ENCODE results near the gene TTC5. TPM values are rescaled to one million over a fixed set of nuclear protein-coding genes. Genes with fewer than 3 reads are reported as not detected.
"Not testable (repeated sequence)": the region's sequence is repeated elsewhere in the genome, so short reads cannot be mapped to it uniquely, and the experiment has no call there.

TTC5 gene
- polyA plus RNA-seq, 1 donor (not counting 4 experiments of a cell fraction or from before 2014, with no cell fraction given): 19.2 TPM

GRCh38 chr14:20274062-20274461 is 31.7 kb downstream of the TTC5 start:
- DNase-seq (ENCODE audit: low read depth, low spot score) (no peak), FAIRE-seq (no peak)
- no peaks in the 10 kb centered on the region for H3K4me1 ChIP-seq (ENCODE audit: control insufficient read depth, extremely low read depth, insufficient read depth, low read length)
- H3K79me2 ChIP-seq (ENCODE audit: control insufficient read depth, insufficient read depth, low read length): no peaks in the 10 kb centered on the region
- H3K9ac ChIP-seq (ENCODE audit: control insufficient read depth, extremely low read depth, insufficient read depth, low read length): no peak overlapping the region
- H3K9me3 ChIP-seq (ENCODE audit: control insufficient read depth, low read depth, low read length): peaks cover 2% of the 10 kb centered on the region
- H3K27ac ChIP-seq (ENCODE audit: control insufficient read depth, insufficient read depth, low read length): no peak overlapping the region
- dilution Hi-C loops (cut with MboI; ENCODE audit: extremely low pct_ligation_motif_present, low sequenced_read_pairs): no loop called here
- no peaks in the 10 kb centered on the region for H3K27me3 ChIP-seq (ENCODE audit: control insufficient read depth, extremely low read depth, insufficient read depth, low read length)
- H3K9me1 ChIP-seq (ENCODE audit: control insufficient read depth, extremely low read depth, insufficient read depth, low read length): no peaks in the 10 kb centered on the region
- no peaks in the 10 kb centered on the region for H4K20me1 ChIP-seq (ENCODE audit: control insufficient read depth, extremely low read depth, insufficient read depth, low read length)
- no peak for TF ChIP-seq EZH2 (IDR thresholded peaks at IDR 0.05; ENCODE audit: low read length)
- no peak for TF ChIP-seq CTCF (optimal IDR thresholded peaks at IDR 0.05 in 1 of 3, IDR thresholded peaks at IDR 0.05 in 1 of 3, conservative IDR thresholded peaks at IDR 0.05 in 1 of 3; ENCODE audit: extremely low read depth in 1 of 3, insufficient read depth in 2 of 3, low read length in 3 of 3)
- no peak overlapping the region for H2AFZ ChIP-seq (ENCODE audit: control insufficient read depth, low read length)
- H3K36me3 ChIP-seq (ENCODE audit: control insufficient read depth in 2 of 2, extremely low read depth in 1 of 2, insufficient read depth in 2 of 2, low read length in 2 of 2): no peaks in the 10 kb centered on the region
- no peak overlapping the region for H3K4me2 ChIP-seq (ENCODE audit: control insufficient read depth, extremely low read depth, insufficient read depth, low read depth, low read length)
- H3K4me3 ChIP-seq (ENCODE audit: control insufficient read depth in 2 of 3, extremely low read depth in 1 of 3, insufficient read depth in 2 of 3, low read depth in 1 of 3, low read length in 3 of 3): no peak overlapping the region

- H3K4me2 ChIP-seq (ENCODE audit: control insufficient read depth, extremely low read depth, insufficient read depth, low read depth, low read length); H3K4me3 ChIP-seq (ENCODE audit: control insufficient read depth in 2 of 3, extremely low read depth in 1 of 3, insufficient read depth in 2 of 3, low read depth in 1 of 3, low read length in 3 of 3); H4K20me1 ChIP-seq (ENCODE audit: control insufficient read depth, extremely low read depth, insufficient read depth, low read length); H3K27ac ChIP-seq (ENCODE audit: control insufficient read depth, insufficient read depth, low read length); H3K79me2 ChIP-seq (ENCODE audit: control insufficient read depth, insufficient read depth, low read length); H3K27me3 ChIP-seq (ENCODE audit: control insufficient read depth, extremely low read depth, insufficient read depth, low read length); H3K9me1 ChIP-seq (ENCODE audit: control insufficient read depth, extremely low read depth, insufficient read depth, low read length); dilution Hi-C loops (cut with MboI; ENCODE audit: extremely low pct_ligation_motif_present, low sequenced_read_pairs); H2AFZ ChIP-seq (ENCODE audit: control insufficient read depth, low read length); H3K9me3 ChIP-seq (ENCODE audit: control insufficient read depth, low read depth, low read length); FAIRE-seq; H3K36me3 ChIP-seq (ENCODE audit: control insufficient read depth in 2 of 2, extremely low read depth in 1 of 2, insufficient read depth in 2 of 2, low read length in 2 of 2); H3K9ac ChIP-seq (ENCODE audit: control insufficient read depth, extremely low read depth, insufficient read depth, low read length); DNase-seq (ENCODE audit: low read depth, low spot score): not testable (repeated sequence)
- H3K4me1 ChIP-seq (ENCODE audit: control insufficient read depth, extremely low read depth, insufficient read depth, low read length): peaks cover 26% of the 10 kb centered on the region
Measured at GRCh38 chr14:20264361-20264760, 41.4 kb downstream of the TTC5 start.

GRCh38 chr14:20262642-20263128 is 43.1 kb downstream of the TTC5 start:
- H4K20me1 ChIP-seq (ENCODE audit: control insufficient read depth, extremely low read depth, insufficient read depth, low read length): no peaks in the 10 kb centered on the region
- peaks cover 26% of the 10 kb centered on the region for H3K4me1 ChIP-seq (ENCODE audit: control insufficient read depth, extremely low read depth, insufficient read depth, low read length)
- H3K27me3 ChIP-seq (ENCODE audit: control insufficient read depth, extremely low read depth, insufficient read depth, low read length): no peaks in the 10 kb centered on the region
- no peaks in the 10 kb centered on the region for H3K36me3 ChIP-seq (ENCODE audit: control insufficient read depth in 2 of 2, extremely low read depth in 1 of 2, insufficient read depth in 2 of 2, low read length in 2 of 2)
- DNase-seq (ENCODE audit: low read depth, low spot score) (peak; percentile 89), FAIRE-seq (peak; percentile 95)
- peak overlapping the region; percentile 76 for H3K27ac ChIP-seq (ENCODE audit: control insufficient read depth, insufficient read depth, low read length)
- peak overlapping the region in 1 of 3 experiments; percentile 12 for H3K4me3 ChIP-seq (ENCODE audit: control insufficient read depth in 2 of 3, extremely low read depth in 1 of 3, insufficient read depth in 2 of 3, low read depth in 1 of 3, low read length in 3 of 3)
- H3K9me1 ChIP-seq (ENCODE audit: control insufficient read depth, extremely low read depth, insufficient read depth, low read length): no peaks in the 10 kb centered on the region
- no peaks in the 10 kb centered on the region for H3K9me3 ChIP-seq (ENCODE audit: control insufficient read depth, low read depth, low read length)
- H3K4me2 ChIP-seq (ENCODE audit: control insufficient read depth, extremely low read depth, insufficient read depth, low read depth, low read length): peak overlapping the region; percentile 39
- H3K79me2 ChIP-seq (ENCODE audit: control insufficient read depth, insufficient read depth, low read length): no peaks in the 10 kb centered on the region
- no peak for TF ChIP-seq CTCF (optimal IDR thresholded peaks at IDR 0.05 in 1 of 3, IDR thresholded peaks at IDR 0.05 in 1 of 3, conservative IDR thresholded peaks at IDR 0.05 in 1 of 3; ENCODE audit: extremely low read depth in 1 of 3, insufficient read depth in 2 of 3, low read length in 3 of 3)
- no peak for TF ChIP-seq EZH2 (IDR thresholded peaks at IDR 0.05; ENCODE audit: low read length)
- H2AFZ ChIP-seq (ENCODE audit: control insufficient read depth, low read length): peak overlapping the region; percentile 66
- dilution Hi-C loops (cut with MboI; ENCODE audit: extremely low pct_ligation_motif_present, low sequenced_read_pairs): no loop called here
- H3K9ac ChIP-seq (ENCODE audit: control insufficient read depth, extremely low read depth, insufficient read depth, low read length): peak overlapping the region; percentile 29
